Fibroblast of skin of back (primary cell): ENCODE data around the gene TSEN2. TPM values are rescaled to one million over a fixed set of nuclear protein-coding genes. Genes with fewer than 3 reads are reported as not detected.
"Not testable (repeated sequence)": the region's sequence is repeated elsewhere in the genome, so short reads cannot be mapped to it uniquely, and the experiment has no call there.

ENCODE experiments used
- DNase-seq: peaks from one replicate; pipeline ENCODE4 v3.0.0-alpha.2; 2013
- polyA plus RNA-seq, 2 experiments: library from polyadenylated mRNA; unstranded; fragments of 120-200 nt; gene quantifications; one replicate each; pipeline ENCODE4 v1.2.1, GENCODE V29; 2013; ENCODE audit not compliant: insufficient read length in 2 of 2

The TSEN2 gene
- 7.7 TPM for polyA plus RNA-seq (2013, experiment 1 of 2; ENCODE audit: insufficient read length)
- polyA plus RNA-seq (2013, experiment 2 of 2; ENCODE audit: insufficient read length): 4.8 TPM

- DNase-seq: peak; percentile 90
Observed at GRCh38 chr3:12484198-12484982, at the start of gene TSEN2. TSEN2 (plus strand) TSS chr3:12484480; CDS start chr3:12489801, 5,321 bp downstream.

DNA sequence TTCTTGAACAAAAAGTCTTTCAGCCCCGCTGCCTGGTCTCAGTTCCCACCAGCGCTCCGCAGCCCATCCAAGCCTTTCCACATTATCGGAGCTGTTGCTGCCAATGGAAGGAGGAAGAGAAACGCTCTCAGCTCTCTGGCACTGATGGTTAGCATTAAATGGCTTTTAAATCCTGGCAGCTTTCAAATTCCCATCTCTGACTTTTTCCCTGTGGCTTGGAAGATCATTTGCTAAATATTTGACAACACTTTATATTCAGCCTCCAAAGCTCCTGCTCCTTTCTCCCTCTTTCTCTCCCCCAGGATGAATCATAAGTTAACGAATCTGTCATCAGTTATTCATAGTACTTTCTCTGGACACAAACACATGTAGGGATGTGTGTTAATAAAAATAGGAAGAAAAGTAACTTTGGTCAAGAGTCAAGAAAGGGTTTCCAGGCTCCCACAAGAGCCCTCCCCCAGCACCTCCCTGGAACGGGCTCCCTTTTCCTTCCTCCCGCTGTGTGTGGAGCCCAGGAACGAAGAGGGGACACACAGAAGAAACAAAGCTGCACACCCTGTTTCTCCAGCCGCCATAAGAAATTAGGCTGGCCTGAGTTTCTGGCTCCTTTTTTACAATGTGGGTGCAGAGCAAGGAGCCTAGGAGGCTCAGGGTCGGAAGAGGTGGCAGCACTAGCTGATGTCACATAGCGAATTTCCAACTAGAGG, 47.6 kb upstream of the TSEN2 start:
- peak; percentile 84 for DNase-seq

DNA sequence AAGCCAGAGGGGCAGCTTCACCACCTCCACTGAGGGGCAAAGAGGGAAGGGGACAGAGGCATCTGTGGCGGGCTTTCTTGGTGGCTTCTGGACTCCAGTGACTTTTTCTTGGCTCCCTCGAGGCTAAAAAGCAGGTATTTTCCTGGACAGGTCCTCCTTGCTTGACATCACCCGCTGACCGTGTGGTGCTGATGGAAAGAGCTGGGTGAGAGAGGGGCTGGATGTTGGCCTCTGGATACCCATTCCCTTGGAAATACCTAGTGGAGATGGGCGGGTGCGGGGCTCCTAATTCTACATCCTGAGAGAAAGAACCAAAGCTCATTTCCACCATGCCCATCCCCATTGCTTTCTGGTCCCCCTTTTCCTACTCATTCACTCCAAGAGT, 47.1 kb upstream of the TSEN2 start:
- no peak for DNase-seq

DNA sequence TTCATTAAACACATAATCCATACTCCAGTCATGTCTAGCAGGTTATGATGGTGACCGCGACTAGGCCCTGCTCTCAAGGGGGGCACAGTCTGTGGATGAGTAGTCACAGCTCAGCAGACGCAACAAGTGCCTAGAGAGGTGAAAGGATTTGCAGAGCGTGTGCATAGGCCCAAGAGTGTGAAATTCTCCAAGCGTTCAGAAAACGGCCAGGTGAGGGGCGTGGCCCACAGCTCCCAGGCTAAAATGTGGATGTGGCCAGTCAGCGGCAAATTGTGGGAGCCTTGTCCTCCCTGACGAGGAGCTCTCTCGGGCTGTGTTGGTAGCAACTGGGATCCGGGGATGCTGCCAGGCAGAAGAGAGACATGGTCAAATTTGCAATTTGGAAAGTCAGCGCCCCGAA, 46.4 kb upstream of the TSEN2 start:
- no peak for DNase-seq

DNA sequence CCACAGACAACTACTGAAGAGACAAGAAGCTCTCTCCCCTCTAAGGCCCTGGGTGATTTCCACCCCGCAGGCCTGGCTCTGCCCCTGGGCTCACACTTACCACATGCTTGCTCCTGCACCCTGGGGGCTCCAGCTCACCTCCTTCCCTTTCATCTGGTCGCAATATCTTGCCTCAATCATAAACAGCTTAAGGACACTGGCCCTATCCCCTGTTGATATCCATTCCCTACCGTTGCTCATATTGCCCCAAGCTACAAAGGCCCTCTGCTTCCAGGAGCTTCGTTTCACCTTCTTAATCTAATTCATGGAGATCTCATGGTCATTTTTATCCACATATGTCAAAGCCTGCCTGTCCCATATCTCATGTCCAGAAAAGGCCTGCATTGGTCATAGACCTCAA, 46.0 kb upstream of the TSEN2 start:
- no peak for DNase-seq

- peak; percentile 88 for DNase-seq
Observed at GRCh38 chr3:12439161-12439940, 44.9 kb upstream of the TSEN2 start.

DNA sequence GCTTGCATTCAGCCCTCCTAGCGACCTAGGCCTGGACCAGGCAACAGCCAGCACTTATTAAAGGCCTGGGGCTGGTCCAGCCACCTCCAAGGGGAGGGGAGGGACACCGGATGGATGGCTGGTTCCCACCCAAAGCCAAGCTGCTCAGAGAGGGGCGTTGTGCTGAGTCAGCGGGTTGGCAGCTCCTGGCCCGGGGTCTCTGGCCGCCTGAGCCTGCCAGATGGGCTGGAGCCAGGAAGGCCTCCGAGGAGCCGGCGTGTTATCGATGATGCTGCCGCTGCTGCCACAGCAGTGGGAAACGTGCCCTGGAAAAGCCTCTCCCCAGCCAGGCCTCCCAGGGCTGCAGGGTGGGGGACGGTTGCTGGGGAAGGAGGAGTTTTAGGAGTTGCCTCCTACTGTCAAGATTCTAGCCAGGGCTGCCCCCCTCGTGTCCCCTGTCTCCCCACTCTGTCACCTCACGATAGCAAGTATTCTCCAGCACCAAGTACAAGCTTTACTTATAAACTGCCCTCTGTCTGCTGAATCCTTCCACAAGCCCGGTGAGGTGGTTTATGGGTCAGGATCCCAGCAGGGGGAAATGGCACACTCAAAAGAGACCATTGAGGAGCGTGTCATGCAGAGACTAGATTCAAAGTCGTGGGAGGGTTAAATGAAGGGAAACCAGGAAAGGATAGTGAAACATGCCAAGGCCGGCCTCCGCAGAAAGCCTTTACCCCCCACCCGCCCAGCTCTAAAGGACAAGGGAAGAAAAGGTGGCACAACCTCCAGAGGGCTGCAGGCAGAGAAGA, 43.2 kb upstream of the TSEN2 start:
- peak; percentile 82 for DNase-seq

- DNase-seq: no peak
Observed at GRCh38 chr3:12442654-12443501, 41.4 kb upstream of the TSEN2 start.

DNA sequence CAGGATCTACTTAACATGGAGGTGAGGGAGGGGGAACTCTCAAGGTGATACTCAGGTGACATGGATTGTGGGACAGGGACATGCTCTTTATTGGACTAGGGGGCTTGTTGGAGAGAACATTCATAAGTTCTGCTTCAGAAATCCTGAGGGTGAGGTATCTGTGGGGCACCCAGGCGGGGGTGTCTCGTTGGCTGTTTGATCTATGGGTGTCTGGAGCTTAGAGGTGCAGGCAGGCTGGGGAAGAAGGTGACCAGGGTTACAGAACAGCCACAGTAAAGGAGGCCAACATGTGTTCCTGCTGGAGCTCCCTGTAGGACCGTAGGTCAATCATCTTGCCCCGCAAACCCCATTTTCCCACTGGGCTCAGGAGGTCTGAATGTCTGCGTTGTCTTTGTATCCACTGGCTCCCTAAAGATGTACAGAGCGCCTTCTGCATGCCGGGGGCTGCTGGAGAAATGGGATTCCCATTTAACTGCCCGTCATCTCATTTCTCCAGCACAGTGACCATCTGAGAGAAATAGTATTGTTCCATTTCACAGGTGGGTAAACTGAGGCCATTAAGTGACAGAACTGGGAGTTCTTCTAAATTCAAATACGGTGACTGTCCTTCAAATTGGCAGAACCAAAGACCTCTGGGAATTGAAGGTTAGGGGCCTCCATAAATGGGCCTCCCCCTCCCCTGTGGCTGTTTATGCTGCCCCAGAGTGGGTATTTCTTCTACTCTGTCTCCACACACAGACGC, 40.3 kb upstream of the TSEN2 start:
- no peak for DNase-seq

DNA sequence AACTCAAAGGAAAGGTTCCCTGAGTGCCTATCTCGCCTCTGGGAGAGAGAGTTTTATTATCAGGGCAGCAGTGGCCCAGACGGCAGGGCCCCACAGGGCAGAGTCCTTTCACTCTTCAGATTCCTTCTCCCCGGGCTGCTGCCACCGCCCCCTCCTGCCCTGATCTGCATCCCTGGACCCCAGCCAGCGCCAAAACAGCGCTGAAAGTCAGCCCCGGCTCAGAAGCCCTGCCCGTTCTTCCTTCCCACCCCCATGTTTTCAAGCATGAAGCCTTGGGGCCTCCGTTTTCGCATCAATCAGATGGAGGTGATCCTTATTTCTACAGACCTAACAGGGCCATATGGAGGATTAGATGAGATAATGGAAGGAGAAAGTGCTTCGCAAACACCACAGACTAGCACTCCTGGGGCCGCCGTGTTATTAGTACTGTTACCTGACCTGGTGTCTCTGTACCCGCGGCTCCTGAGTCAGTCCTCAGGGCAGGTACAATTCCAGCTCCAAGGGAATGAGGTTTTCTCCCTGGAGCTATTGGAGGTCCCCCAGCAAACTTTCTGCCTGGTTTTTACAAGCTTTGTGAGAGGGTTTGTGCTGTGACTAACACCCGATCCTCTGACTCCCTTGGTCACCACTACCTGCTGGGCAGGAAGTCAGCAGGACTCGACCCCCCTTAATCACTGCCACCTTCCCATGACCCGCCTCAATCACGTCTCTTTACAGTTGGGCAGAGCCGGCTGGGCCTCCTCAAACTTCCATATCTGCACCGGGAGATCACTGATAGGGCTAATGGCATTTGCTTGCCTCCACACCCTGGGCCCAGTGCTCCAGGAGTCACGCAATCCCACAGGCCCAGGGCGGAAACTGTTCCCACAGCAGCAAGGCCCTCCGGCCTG, 39.5 kb upstream of the TSEN2 start:
- no peak for DNase-seq

- DNase-seq: no peak
Observed at GRCh38 chr3:12445523-12446240, 38.6 kb upstream of the TSEN2 start.

- no peak for DNase-seq
Observed at GRCh38 chr3:12446298-12446697, 38.0 kb upstream of the TSEN2 start.

DNA sequence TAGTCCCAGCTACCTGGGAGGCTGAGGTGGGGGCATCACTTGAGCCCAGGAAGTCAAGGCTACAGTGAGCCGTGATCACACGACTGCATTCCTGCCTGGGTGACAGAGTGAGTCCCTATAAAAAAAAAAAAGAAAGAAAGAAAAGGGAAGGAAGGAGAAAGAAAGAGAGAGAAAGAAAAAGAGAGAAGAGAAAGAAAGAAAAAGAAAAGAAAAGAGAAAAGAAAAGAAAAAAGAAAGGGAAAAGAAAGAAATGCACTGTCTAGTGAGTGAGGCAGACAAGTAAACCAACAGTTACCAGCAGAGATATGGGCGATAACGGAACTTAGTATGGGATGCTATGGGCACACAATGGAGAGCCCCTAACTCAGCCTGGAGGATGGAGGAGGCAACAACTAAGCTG, 37.2 kb upstream of the TSEN2 start:
- no peak for DNase-seq

GRCh38 chr3:12448404-12449202, 35.7 kb upstream of the TSEN2 start:
- DNase-seq: not testable (repeated sequence)

DNA sequence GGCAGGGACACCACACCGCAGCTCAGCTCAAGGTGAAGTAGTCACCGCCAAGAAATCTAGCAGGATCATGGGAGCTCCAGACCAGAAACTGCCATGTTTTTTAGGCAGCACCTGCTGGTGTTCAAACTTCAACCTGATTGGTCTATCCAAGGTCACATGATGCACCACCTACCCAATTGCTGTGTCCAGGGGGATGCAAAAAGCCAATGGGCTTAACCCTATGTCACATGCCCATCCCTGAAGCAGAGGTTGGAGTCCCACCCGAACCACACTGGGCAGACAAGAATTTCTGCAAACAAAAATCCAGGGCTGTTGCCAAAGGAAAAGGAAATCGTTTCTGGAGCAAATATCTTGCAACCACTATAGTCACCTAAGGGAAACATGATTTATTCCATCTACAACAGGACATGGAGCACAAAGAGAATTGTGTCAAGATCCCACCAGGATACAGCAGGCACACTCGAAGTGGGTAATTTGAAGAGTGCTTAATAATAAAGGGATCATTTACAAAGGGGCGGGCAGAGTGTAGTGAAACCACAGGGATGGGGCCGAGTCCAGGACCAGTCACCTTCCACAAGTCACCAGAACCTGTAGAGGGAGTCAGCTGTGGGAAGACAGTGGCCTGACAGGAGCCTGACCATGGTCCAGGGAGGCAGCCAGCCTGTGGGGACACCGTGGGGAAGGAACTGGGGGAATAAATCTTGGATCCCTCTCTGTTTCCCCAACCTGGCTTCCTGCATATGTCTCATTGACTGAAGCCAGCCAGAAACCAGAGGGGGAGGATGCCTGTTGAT, 34.2 kb upstream of the TSEN2 start:
- no peak for DNase-seq

- no peak for DNase-seq
Observed at GRCh38 chr3:12451481-12451880, 32.8 kb upstream of the TSEN2 start.

DNA sequence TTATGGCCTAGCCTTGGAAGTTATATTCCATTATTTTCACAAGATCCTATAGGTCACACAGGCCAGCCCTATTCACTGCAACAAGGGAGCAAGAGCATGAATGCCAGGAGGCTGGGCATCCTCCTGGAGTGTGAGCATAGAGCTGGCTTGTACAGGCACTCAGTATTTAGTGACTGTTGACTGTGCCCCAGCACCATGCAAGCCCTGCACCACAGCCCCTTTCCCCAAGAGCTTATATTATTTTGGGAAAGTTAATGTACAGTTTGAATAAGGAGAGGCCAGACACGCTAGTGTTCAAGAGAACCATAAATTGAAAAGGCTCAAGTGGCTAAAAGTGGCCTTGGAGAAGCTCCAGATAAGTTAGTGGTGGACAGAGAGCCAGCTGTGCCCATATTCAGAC, 32.3 kb upstream of the TSEN2 start:
- DNase-seq: no peak
